Kidney (tissue), 22 donors: Measurements from ENCODE around the gene MSS51. TPM values are rescaled to one million over a fixed set of nuclear protein-coding genes. Genes with fewer than 3 reads are reported as not detected.
A peak's percentile ranks its signal among the peaks of the same experiment; 100 is the strongest.

Experiments used
- DNase-seq, 5 donors: peaks; one replicate each; pipeline ENCODE4 v3.0.0-alpha.2; 2013 to 2020
- FAIRE-seq: peaks from 2 replicates; lab custom pipeline; 2012; peaks lifted over from hg19 to GRCh38; lab: Jason Lieb, UNC
- H3K27ac ChIP-seq, 2 donors: one replicate each; pipeline ENCODE4 v1.7.0; 2013; ENCODE audit warnings: low read depth in 2 of 2, low read length in 2 of 2, inconsistent platforms in 1 of 2
- H3K27me3 ChIP-seq: one replicate; pipeline ENCODE4 v1.7.1; 2013; ENCODE audit warnings: low read length, inconsistent platforms; ENCODE audit not compliant: control insufficient read depth, insufficient read depth
- H3K36me3 ChIP-seq, 3 donors: one replicate each; pipeline versions ENCODE4 v1.7.0 to v1.7.1; 2013; ENCODE audit warnings: low read length in 3 of 3, control low read depth in 1 of 3, inconsistent platforms in 1 of 3; ENCODE audit not compliant: insufficient read depth in 3 of 3, control insufficient read depth in 2 of 3
- H3K4me1 ChIP-seq, 3 donors: one replicate each; pipeline versions ENCODE4 v1.7.0 to v1.7.1; 2013; ENCODE audit warnings: low read length in 3 of 3, inconsistent platforms in 1 of 3, low read depth in 1 of 3; ENCODE audit not compliant: control insufficient read depth in 2 of 3, insufficient read depth in 2 of 3
- H3K4me3 ChIP-seq, 3 donors: one replicate each; pipeline versions ENCODE4 v1.7.0 to v1.8.1; 2013; ENCODE audit warnings: low read length in 3 of 3, control low read depth in 1 of 3, inconsistent platforms in 1 of 3
- H3K9ac ChIP-seq, 3 donors: one replicate each; pipeline versions ENCODE4 v1.7.0 to v1.7.1; 2013; ENCODE audit warnings: low read length in 3 of 3, control low read depth in 1 of 3, inconsistent platforms in 1 of 3
- H3K9me3 ChIP-seq, 3 donors: one replicate each; pipeline versions ENCODE4 v1.7.0 to v1.7.1; 2013; ENCODE audit warnings: low read length in 3 of 3, control low read depth in 1 of 3, inconsistent platforms in 1 of 3; ENCODE audit not compliant: control insufficient read depth in 2 of 3, insufficient read depth in 1 of 3
- CTCF ChIP-seq: IDR thresholded peaks from 3 replicates; pipeline ENCODE4 v1.5.1; 2012; ENCODE audit warnings: mild to moderate bottlenecking, moderate library complexity, borderline replicate concordance; ENCODE audit not compliant: insufficient read depth; ENCODE audit errors: extremely low read depth
- intact Hi-C: fragments of 100-400 bp; cut with DNase I; formaldehyde crosslinking; loops from one replicate; pipeline ENCODE4 v1.11.1; 2022
- long read RNA-seq, 10 donors: library from polyadenylated mRNA in 1 of 10; unstranded in 1 of 10; transcript quantifications; one replicate each; pipeline ENCODE4 v2.0.0 and lab custom pipeline, GENCODE V29; 2021 to 2026
- polyA plus RNA-seq: library from polyadenylated mRNA; stranded (reverse); fragments of 350-450 nt; fragmentation: Illumina TruSeq; extraction: RNeasy Lipid Tissue Mini Kit (QIAGEN cat#74804); gene quantifications from one replicate; pipeline ENCODE4 v1.2.3, GENCODE V29; 2014; ENCODE audit warnings: low read depth, low replicate concordance; ENCODE audit not compliant: insufficient read depth
- total RNA-seq: library from RNA; stranded (reverse); fragmentation: NEBNext Ultra II Directional; extraction: Animal tissue kit (Norgen Biotek cat#: 25700); gene quantifications from one replicate; pipeline ENCODE4 v1.2.1, GENCODE V29; 2021
- donor health status: control.
- donor health status: control.
- donor health status: control.
- donor health status: control.
- donor health status: control.
- donor health status: DM: yes; HTN: yes; CAD: no.
- donor health status: Normal renal cell carcinoma (clear cell type).

MSS51 gene
- 2.4 TPM for total RNA-seq
- polyA plus RNA-seq = 0.95 TPM
- long read RNA-seq, donor 1 = 0 reads
- long read RNA-seq, donor 2 = 0 reads
- long read RNA-seq, donor 3 = 0 reads
- long read RNA-seq, donor 4 = 0 reads
- long read RNA-seq, donor 5 = 0 reads
- long read RNA-seq, donor 6 = 0 reads
- long read RNA-seq, donor 7 = 0 reads
- long read RNA-seq, donor 8 = 0 reads
- long read RNA-seq, donor 9 = 0 reads
- long read RNA-seq, donor 10 = 0 reads

- FAIRE-seq = no peak
Measured at GRCh38 chr10:73433538-73433867, at the start of gene MSS51. Gene MSS51, minus strand, starts transcription at chr10:73433561. Its CDS starts 5,277 bp downstream, at chr10:73428284.

GRCh38 chr10:73480158-73480557 is 46.8 kb upstream of the MSS51 start:
- FAIRE-seq (no peak), DNase-seq (no peak)
- Histone ChIP-seq H3K4me1 (no peaks in the 10 kb centered on the region), H3K36me3 (peaks cover 0 to 4% (median 3%) of the 10 kb centered on the region in 3 donors), H3K9me3 (no peaks in the 10 kb centered on the region), H3K9ac (no peak overlapping the region), H3K27me3 (no peaks in the 10 kb centered on the region), H3K4me3 (no peak overlapping the region), H3K27ac (no peak overlapping the region)
- no peak for TF ChIP-seq CTCF
- intact Hi-C loops = no loop called here

More at GRCh38 chr10:73433538-73433867, at the start of gene MSS51:
- no peak within 1 kb of the TSS for H3K4me3 ChIP-seq
- peak in 2 of 5 donors; percentile 19 to 24 for DNase-seq
- peaks cover 0 to 14% (median 2%) of the 10 kb centered on the region in 3 donors for H3K36me3 ChIP-seq
- H3K27ac ChIP-seq = no peak within 1 kb of the TSS
- no peaks in the 10 kb centered on the region for H3K27me3 ChIP-seq
- no peak for TF ChIP-seq CTCF
- intact Hi-C loops = no loop called here
- H3K9me3 ChIP-seq = no peaks in the 10 kb centered on the region
- peaks cover 0 to 3% (median 0%) of the 10 kb centered on the region in 3 donors for H3K4me1 ChIP-seq
- no peak within 1 kb of the TSS for H3K9ac ChIP-seq

- Histone ChIP-seq H3K27me3 (no peaks in the 10 kb centered on the region), H3K36me3 (peaks cover 0 to 9% (median 4%) of the 10 kb centered on the region in 3 donors), H3K9me3 (no peaks in the 10 kb centered on the region), H3K9ac (no peak overlapping the region), H3K27ac (no peak overlapping the region), H3K4me1 (no peaks in the 10 kb centered on the region), H3K4me3 (no peak overlapping the region)
- DNase-seq (no peak), FAIRE-seq (no peak)
- intact Hi-C loops = no loop called here
- TF ChIP-seq CTCF = no peak
Measured at GRCh38 chr10:73478636-73479035, 45.3 kb upstream of the MSS51 start.
